GM23248 (cell line): ENCODE results near the gene TIRAP.

ENCODE experiments used
- EZH2 ChIP-seq: fragments of 200-600 bp; sonication (generic); IDR thresholded peaks from 2 replicates; pipeline ENCODE4 v1.6.1; 2018; ENCODE audit warnings: antibody characterized with exemption, mild to moderate bottlenecking; ENCODE audit not compliant: insufficient read depth, poor library complexity, severe bottlenecking
- EZH2phosphoT487 ChIP-seq: fragments of 200-600 bp; sonication (generic); IDR thresholded peaks from 2 replicates; pipeline ENCODE4 v1.6.1; 2018; ENCODE audit warnings: antibody characterized with exemption, moderate library complexity, mild to moderate bottlenecking, low read depth; ENCODE audit not compliant: insufficient read depth

- TF ChIP-seq EZH2 (no peak), EZH2phosphoT487 (no peak)
These were observed 45.6 kb downstream of the TIRAP start for GRCh38 chr11:126328444-126328843.
